ENCODE results near the gene ACOX1.

DNA sequence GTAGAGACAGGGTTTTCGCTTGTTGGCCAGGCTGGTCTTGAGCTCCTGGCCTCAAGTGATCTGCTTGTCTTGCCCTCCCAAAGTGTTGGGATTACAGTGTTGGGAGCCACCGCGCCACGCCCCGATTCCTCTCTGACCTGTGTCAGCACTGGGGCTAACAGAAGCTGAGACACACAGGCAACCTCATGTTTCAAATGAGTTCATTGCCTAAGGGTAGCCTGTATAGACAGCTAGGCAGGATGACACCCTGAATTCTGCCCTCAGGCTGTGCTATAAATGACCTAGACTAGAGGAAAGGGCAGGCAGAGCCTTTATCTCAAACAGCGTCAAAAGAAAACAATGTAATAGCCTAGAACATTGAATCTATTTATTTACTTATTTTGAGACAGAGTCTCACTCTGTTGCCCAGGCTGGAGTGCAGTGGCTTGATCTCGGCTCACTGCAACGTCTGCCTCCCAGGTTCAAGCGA, 19.4 kb upstream of the ACOX1 start:
- TF ChIP-seq EZH2phosphoT487 (IDR thresholded peaks at IDR 0.05; ENCODE audit: insufficient read depth, low read depth) = no peak
- no peak for TF ChIP-seq EZH2 (IDR thresholded peaks at IDR 0.05; ENCODE audit: insufficient read depth, poor library complexity, severe bottlenecking)

All from GM23248 (cell line).